Adrenal gland (tissue), 12 donors: ENCODE results near the gene CDH2. TPM values are rescaled to one million over a fixed set of nuclear protein-coding genes. Genes with fewer than 3 reads are reported as not detected.

ENCODE experiments used
- DNase-seq, 7 donors: peaks; one replicate each; pipeline ENCODE4 v3.0.0-alpha.2; 2019 to 2020
- H3K27ac ChIP-seq, 5 donors: fragments of 200-600 bp; sonication (generic) in 4 of 5; 1 replicate in 3 of 5; 2 replicates in 2 of 5; pipeline versions ENCODE4 v1.5.1 to v1.8.0; 2016 to 2020; ENCODE audit warnings: mild to moderate bottlenecking in 1 of 5
- H3K27me3 ChIP-seq: fragments of 200-600 bp; 2 replicates; pipeline ENCODE4 v1.8.0; 2021
- H3K36me3 ChIP-seq, 2 donors: fragments of 200-600 bp; replicated peaks in 1 of 2; 1 replicate in 1 of 2; 2 replicates in 1 of 2; pipeline versions ENCODE4 v1.5.1 to v1.8.0; 2018 to 2022
- H3K4me1 ChIP-seq, 2 donors: fragments of 200-600 bp; replicated peaks in 1 of 2; 1 replicate in 1 of 2; 2 replicates in 1 of 2; pipeline versions ENCODE4 v1.5.1 to v1.8.0; 2018 to 2021
- H3K4me3 ChIP-seq, 4 donors: fragments of 200-600 bp; sonication (generic) in 3 of 4; one replicate each; pipeline ENCODE4 v1.5.1; 2016 to 2018
- H3K9me3 ChIP-seq, 3 donors: fragments of 200-600 bp; sonication (generic) in 1 of 3; replicated peaks in 1 of 3; 1 replicate in 2 of 3; 2 replicates in 1 of 3; pipeline versions ENCODE4 v1.5.1 to v1.8.0; 2016 to 2021
- CTCF ChIP-seq, 6 experiments: fragments of 450-650 bp in 4 of 6; fragments of 200-600 bp in 2 of 6; sonication (generic) in 1 of 6; IDR thresholded peaks; 1 replicate in 5 of 6; 2 replicates in 1 of 6; pipeline versions ENCODE4 v1.5.1 to v1.8.0; 2016 to 2021; ENCODE audit warnings: antibody characterized with exemption in 6 of 6, mild to moderate bottlenecking in 2 of 6, moderate library complexity in 1 of 6
- POLR2A ChIP-seq, 2 donors: fragments of 450-650 bp; IDR thresholded peaks; one replicate each; pipeline ENCODE4 v1.6.1; 2017; ENCODE audit warnings: antibody characterized with exemption in 2 of 2, mild to moderate bottlenecking in 2 of 2, moderate library complexity in 1 of 2
- WGBS, 4 donors: extraction: QIAGEN DNeasy Blood & Tissue Kit in 2 of 4; methylation state at CpG; one replicate each; pipeline versions ENCODE4 v1.1.5 to v1.1.7; 2013 to 2017; 5-methylcytosine and 5-hydroxymethylcytosine counted together
- intact Hi-C, 2 donors: fragments of 100-400 bp; cut with DNase I; formaldehyde crosslinking; loops; one replicate each; pipeline versions ENCODE4 v1.14.1 to v1.15.0; 2022 to 2023
- polyA plus RNA-seq, 3 donors: library from polyadenylated mRNA; stranded (reverse); fragments of 200-250 nt in 2 of 3; fragments of 350-450 nt in 1 of 3; fragmentation: Illumina TruSeq in 1 of 3; extraction: RNeasy Lipid Tissue Mini Kit (QIAGEN cat#74804) in 1 of 3; gene quantifications; one replicate each; pipeline ENCODE4 v1.2.3, GENCODE V29; 2013 to 2014
- total RNA-seq, 9 donors: library from RNA; depleted of rRNA in 4 of 9; stranded (reverse); fragments of >200 nt in 4 of 9; fragments of 120-200 nt in 1 of 9; fragmentation: NEBNext Ultra II Directional in 1 of 9; extraction: Animal tissue kit (Norgen Biotek cat#: 25700) in 1 of 9; gene quantifications; one replicate each; pipeline versions ENCODE4 v1.1.0 to v1.2.4, GENCODE V29; 2013 to 2023
- donor health status: healthy with polysubstance abuse.
- donor health status: Bipolar disorder and iron deficiency.
- donor health status: DM: yes; HTN: yes; CAD: no.
- donor health status: DM: no; HTN: no; CAD: no.
- donor health status: DM: no; HTN: no; CAD: no.
- donor health status: DM: yes; HTN: yes; CAD: no.

CDH2 gene
- total and polyA plus RNA-seq, 12 donors, result 13.9 to 305 (median 129) TPM

- WGBS, 4 donors, result 78 to 90% (median 84%) methylated on average over 3 of the region's 3 CpGs
- Histone ChIP-seq H3K27ac (peak overlapping the region in 2 of 5 donors; percentile 11 to 23), H3K4me1 (peaks cover 4 to 17% of the 10 kb centered on the region in 2 donors), H3K4me3 (no peak overlapping the region), H3K36me3 (no peaks in the 10 kb centered on the region), H3K9me3 (no peaks in the 10 kb centered on the region), H3K27me3 (no peaks in the 10 kb centered on the region)
- intact Hi-C loops, result no loop called here
- no peak for DNase-seq
- TF ChIP-seq POLR2A (IDR thresholded peaks at IDR 0.05), result no peak
- no peak for TF ChIP-seq CTCF (IDR thresholded peaks at IDR 0.05)
Measured at GRCh38 chr18:28153485-28154065, 23.4 kb downstream of the CDH2 start.

GRCh38 chr18:28152754-28153153, 24.2 kb downstream of the CDH2 start:
- no peak for TF ChIP-seq CTCF (IDR thresholded peaks at IDR 0.05)
- no peak for TF ChIP-seq POLR2A (IDR thresholded peaks at IDR 0.05)
- Histone ChIP-seq H3K9me3 (no peaks in the 10 kb centered on the region), H3K27me3 (no peaks in the 10 kb centered on the region), H3K4me3 (no peak overlapping the region), H3K27ac (peak overlapping the region in 2 of 5 donors; percentile 22 to 23), H3K36me3 (no peaks in the 10 kb centered on the region), H3K4me1 (peaks cover 0 to 19% of the 10 kb centered on the region in 2 donors)
- intact Hi-C loops, result no loop called here
- WGBS, 4 donors, result 31 to 42% (median 36%) methylated on average over 3 of the region's 3 CpGs
- DNase-seq, result no peak

GRCh38 chr18:28152354-28152753, 24.6 kb downstream of the CDH2 start:
- no peaks in the 10 kb centered on the region for H3K36me3 ChIP-seq
- 63 to 80% (median 72%) methylated on average over 4 of the region's 4 CpGs for WGBS, 4 donors
- H3K27ac ChIP-seq, result peak overlapping the region in 2 of 5 donors; percentile 22 to 23
- no peak for DNase-seq
- intact Hi-C loops, result no loop called here
- no peak for TF ChIP-seq CTCF (IDR thresholded peaks at IDR 0.05)
- no peak for TF ChIP-seq POLR2A (IDR thresholded peaks at IDR 0.05)
- H3K4me1 ChIP-seq, result peaks cover 0 to 23% of the 10 kb centered on the region in 2 donors
- no peaks in the 10 kb centered on the region for H3K9me3 ChIP-seq
- no peak overlapping the region for H3K4me3 ChIP-seq
- H3K27me3 ChIP-seq, result no peaks in the 10 kb centered on the region

- Histone ChIP-seq H3K4me3 (no peak overlapping the region), H3K27ac (no peak overlapping the region), H3K4me1 (peaks cover 0 to 25% of the 10 kb centered on the region in 2 donors), H3K36me3 (no peaks in the 10 kb centered on the region), H3K9me3 (no peaks in the 10 kb centered on the region), H3K27me3 (no peaks in the 10 kb centered on the region)
- DNase-seq, result no peak
- no peak for TF ChIP-seq CTCF (IDR thresholded peaks at IDR 0.05)
- no peak for TF ChIP-seq POLR2A (IDR thresholded peaks at IDR 0.05)
- intact Hi-C loops, result no loop called here
- WGBS, 4 donors, result 83 to 92% (median 89%) methylated on average over 1 of the region's 1 CpG
Measured at GRCh38 chr18:28151434-28151833, 25.5 kb downstream of the CDH2 start.
